BE2C (cell line): Measurements from ENCODE around the gene THEM4.

Source experiments
- DNase-seq: peaks from one replicate; pipeline ENCODE4 v3.0.0-alpha.2; 2020
- H3K27me3 ChIP-seq: fragments of 250-450 bp; sonication (Bioruptor Pico); 2 replicates; pipeline ENCODE4 v1.5.1; 2020; ENCODE audit warnings: mild to moderate bottlenecking
- H3K36me3 ChIP-seq: fragments of 250-450 bp; sonication (Bioruptor Pico); 2 replicates; pipeline ENCODE4 v1.5.1; 2020; ENCODE audit warnings: mild to moderate bottlenecking
- H3K4me1 ChIP-seq: fragments of 250-450 bp; sonication (Bioruptor Pico); 2 replicates; pipeline ENCODE4 v1.5.1; 2020
- H3K4me3 ChIP-seq: 2 replicates; pipeline ENCODE4 v1.5.1; 2011; ENCODE audit warnings: low read depth, low read length
- H3K9me3 ChIP-seq: fragments of 250-450 bp; sonication (Bioruptor Pico); 2 replicates; pipeline ENCODE4 v1.5.1; 2020
- TF ChIP-seq, protein P1 (sequence below): IDR thresholded peaks from 2 replicates; pipeline ENCODE4 v1.5.1; 2012; ENCODE audit warnings: mild to moderate bottlenecking, low read depth, low read length

Gene THEM4

DNA sequence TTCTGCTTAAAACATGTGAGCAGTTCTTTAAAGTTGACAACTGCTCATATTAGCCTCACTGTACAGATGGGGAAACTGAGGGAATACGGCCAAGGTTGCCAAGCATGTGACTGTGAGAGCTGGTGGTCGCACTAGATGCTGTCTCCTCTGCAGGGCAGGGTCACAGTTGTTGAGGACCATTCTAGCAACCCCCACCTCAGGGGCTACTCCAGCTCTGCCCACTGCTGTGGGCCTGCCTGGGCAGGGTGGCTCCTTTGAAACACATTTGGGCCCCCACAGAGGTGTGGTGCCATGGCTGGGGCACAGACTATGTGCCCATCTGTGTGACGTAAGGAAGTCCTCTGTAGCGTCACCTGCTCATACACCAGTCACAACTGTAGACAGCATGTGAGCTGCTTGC, 56.6 kb downstream of the THEM4 start:
- Histone ChIP-seq H3K4me1 (peaks cover 7% of the 10 kb centered on the region), H3K27me3 (no peaks in the 10 kb centered on the region), H3K4me3 (no peak overlapping the region), H3K36me3 (no peaks in the 10 kb centered on the region), H3K9me3 (no peaks in the 10 kb centered on the region)
- no peak for DNase-seq
- TF ChIP-seq, protein P1, sequence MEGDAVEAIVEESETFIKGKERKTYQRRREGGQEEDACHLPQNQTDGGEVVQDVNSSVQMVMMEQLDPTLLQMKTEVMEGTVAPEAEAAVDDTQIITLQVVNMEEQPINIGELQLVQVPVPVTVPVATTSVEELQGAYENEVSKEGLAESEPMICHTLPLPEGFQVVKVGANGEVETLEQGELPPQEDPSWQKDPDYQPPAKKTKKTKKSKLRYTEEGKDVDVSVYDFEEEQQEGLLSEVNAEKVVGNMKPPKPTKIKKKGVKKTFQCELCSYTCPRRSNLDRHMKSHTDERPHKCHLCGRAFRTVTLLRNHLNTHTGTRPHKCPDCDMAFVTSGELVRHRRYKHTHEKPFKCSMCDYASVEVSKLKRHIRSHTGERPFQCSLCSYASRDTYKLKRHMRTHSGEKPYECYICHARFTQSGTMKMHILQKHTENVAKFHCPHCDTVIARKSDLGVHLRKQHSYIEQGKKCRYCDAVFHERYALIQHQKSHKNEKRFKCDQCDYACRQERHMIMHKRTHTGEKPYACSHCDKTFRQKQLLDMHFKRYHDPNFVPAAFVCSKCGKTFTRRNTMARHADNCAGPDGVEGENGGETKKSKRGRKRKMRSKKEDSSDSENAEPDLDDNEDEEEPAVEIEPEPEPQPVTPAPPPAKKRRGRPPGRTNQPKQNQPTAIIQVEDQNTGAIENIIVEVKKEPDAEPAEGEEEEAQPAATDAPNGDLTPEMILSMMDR: no peak

DNA sequence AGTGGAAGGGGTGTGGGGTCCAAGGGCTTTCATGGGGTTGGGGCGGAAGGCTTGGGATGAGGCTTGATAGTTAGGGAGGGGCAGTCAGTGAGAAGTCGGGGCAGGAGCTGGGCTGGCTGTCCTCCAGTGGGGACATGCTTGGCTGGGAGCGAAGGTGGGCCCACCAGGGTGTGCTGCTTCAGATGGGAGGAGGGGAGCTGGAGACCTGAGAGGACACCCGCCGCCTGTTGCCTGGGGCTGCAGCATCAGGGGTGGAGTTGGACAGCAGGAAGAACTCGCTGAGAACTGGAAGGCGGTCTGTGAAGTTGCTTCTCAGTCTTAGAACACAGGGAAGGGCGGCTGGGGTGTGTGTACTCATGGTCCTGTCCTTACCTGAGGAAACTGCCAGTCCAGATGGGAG, 57.4 kb downstream of the THEM4 start:
- no peak for DNase-seq
- no peaks in the 10 kb centered on the region for H3K9me3 ChIP-seq
- H3K4me1 ChIP-seq: peaks cover 7% of the 10 kb centered on the region
- TF ChIP-seq, protein P1: no peak
- H3K4me3 ChIP-seq: no peak overlapping the region
- H3K27me3 ChIP-seq: no peaks in the 10 kb centered on the region
- no peaks in the 10 kb centered on the region for H3K36me3 ChIP-seq

DNA sequence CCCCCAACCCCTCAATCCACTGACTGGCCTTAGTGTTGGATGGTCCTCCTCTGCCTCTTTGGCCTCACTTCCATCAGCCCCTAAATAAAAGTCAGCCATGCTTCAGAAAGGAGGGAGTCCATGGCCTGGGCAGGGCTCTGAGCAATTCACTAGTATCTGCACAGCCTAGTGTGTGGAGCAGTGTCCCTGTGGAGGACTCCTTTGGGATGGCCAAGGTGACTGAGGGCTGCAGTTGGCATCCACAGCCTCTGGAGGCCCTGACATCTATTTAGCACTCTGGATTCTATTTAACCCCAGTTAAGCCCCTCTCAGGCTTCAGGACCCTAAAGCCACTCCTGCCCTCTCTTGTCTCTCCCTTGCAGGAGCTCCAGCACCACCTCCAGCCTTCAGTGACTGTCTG, 59.4 kb downstream of the THEM4 start:
- Histone ChIP-seq H3K27me3 (no peaks in the 10 kb centered on the region), H3K4me1 (peaks cover 7% of the 10 kb centered on the region), H3K4me3 (no peak overlapping the region), H3K9me3 (no peaks in the 10 kb centered on the region), H3K36me3 (no peaks in the 10 kb centered on the region)
- TF ChIP-seq, protein P1: no peak
- DNase-seq: no peak

DNA sequence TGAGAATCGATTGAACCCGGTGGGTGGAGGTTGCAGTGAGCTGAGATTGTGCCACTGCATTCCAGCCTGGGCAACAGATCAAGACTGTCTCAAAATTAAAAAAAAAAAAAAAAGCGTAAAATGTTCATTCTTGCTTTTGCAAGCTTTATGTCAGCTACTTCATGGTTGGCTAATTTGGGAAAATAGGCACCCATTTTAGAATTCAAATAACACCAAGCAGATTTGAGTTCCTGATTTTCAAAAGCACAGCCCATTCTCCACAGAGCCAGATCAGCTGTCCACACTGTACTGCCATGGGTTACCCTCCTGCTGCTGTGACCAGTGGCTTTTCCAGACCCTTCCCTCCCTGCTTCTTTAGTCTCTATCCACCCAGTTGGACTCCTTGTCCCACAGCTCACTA, 60.2 kb downstream of the THEM4 start:
- Histone ChIP-seq H3K36me3 (no peaks in the 10 kb centered on the region), H3K4me3 (no peak overlapping the region), H3K27me3 (no peaks in the 10 kb centered on the region), H3K4me1 (peaks cover 7% of the 10 kb centered on the region), H3K9me3 (no peaks in the 10 kb centered on the region)
- TF ChIP-seq, protein P1: no peak
- DNase-seq: no peak

DNA sequence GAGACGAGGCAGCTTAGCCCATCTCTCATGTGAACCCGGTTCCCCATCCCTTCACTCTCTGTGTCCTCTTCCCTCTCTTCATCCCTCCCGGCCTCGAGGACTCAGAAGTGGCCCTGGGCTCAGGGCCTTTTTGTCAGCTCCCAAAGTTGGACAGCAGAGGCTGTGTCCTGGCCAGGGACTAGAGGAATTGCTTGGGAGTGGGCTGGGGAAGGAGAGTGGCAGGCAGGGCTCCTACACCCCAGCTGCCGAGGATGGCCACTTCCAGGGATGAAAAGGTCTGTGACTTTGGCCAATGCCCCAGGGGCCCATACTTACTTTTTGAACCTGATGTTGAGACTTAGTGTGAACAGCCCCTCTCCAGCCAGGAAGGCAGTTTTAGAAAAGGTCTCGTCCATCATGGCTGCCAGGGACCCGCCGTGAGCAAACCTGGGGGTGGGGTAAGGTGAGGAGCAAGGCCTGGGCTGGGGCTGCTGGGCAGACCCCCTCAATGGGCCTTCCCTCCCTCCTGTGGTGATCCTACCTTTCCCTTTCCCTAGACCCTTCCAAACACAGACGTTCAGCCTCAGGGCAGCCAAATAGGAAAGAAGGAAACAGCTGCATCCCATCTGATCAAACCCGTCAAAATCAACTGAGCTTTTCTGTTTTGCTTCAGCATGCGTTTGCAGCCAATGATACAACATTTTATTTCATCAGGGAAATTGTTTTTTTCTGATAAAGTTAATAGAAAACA, 61.3 kb downstream of the THEM4 start:
- Histone ChIP-seq H3K4me1 (peaks cover 7% of the 10 kb centered on the region), H3K4me3 (no peak overlapping the region; the same call in 1 of the 2 replicates), H3K36me3 (no peaks in the 10 kb centered on the region), H3K9me3 (no peaks in the 10 kb centered on the region), H3K27me3 (no peaks in the 10 kb centered on the region)
- DNase-seq: peak; percentile 45
- TF ChIP-seq, protein P1: no peak

DNA sequence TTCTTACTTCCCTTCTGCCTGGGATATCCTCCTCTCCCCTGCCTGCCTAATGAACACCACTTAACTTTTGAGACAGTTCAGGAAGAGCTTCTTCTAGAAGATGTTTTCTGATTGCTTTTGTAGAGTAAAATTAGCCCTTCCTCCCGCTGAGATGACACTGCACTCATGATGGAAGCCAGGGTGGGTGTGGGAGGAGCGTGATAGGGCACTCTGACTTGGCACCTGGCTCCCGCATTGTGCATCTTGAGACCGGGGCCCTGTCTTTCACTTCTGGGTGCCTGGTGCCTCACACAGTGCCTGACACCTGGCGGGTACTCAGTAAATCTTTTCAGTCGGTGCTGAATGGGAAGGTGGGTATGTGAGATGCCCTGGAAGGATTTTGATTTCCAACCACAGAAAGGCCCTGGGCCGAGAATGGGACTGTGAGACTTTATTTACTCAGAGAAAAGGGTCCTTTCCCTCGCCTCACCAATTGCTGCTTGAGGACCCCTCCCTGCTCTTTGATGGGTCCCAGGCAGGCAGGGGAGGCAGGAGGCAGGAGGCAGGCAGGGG, 62.5 kb downstream of the THEM4 start:
- Histone ChIP-seq H3K4me1 (peaks cover 7% of the 10 kb centered on the region), H3K4me3 (no peak overlapping the region), H3K9me3 (no peaks in the 10 kb centered on the region), H3K36me3 (no peaks in the 10 kb centered on the region), H3K27me3 (no peaks in the 10 kb centered on the region)
- DNase-seq: no peak
- TF ChIP-seq, protein P1: no peak
